OCI-LY3 (cell line): ENCODE measurements around the gene CCDC3.

ENCODE experiments used
- H2AFZ ChIP-seq: fragments of 200-600, 300-600 bp; shearing (Covaris generic); 2 replicates; pipeline ENCODE4 v1.6.0; 2014; ENCODE audit warnings: antibody characterized with exemption, low read depth, low read length
- H3K27ac ChIP-seq: fragments of 200-600, 300-600 bp; sonication (generic); 2 replicates; pipeline ENCODE4 v1.5.1; 2014; ENCODE audit warnings: mild to moderate bottlenecking, low read length, moderate library complexity, mixed read lengths
- H3K27me3 ChIP-seq: fragments of 200-600, 300-600 bp; sonication (generic); 2 replicates; pipeline ENCODE4 v1.6.1; 2014; ENCODE audit warnings: low read depth, low read length, mixed read lengths
- H3K36me3 ChIP-seq: fragments of 200-600, 300-600 bp; sonication (generic); replicated peaks from 2 replicates; pipeline ENCODE3; 2014; ENCODE audit warnings: low read depth, low read length, mixed read lengths
- H3K4me1 ChIP-seq: fragments of 300-600, 200-600 bp; sonication (generic); 2 replicates; pipeline ENCODE4 v1.6.1; 2014; ENCODE audit warnings: low read length, mixed read lengths
- H3K4me2 ChIP-seq: fragments of 200-600, 300-600 bp; sonication (generic); 2 replicates; pipeline ENCODE4 v1.6.1; 2014; ENCODE audit warnings: low read length, mixed read lengths
- H3K4me3 ChIP-seq: fragments of 300-600, 200-600 bp; sonication (generic); 2 replicates; pipeline ENCODE4 v1.5.1; 2014; ENCODE audit warnings: antibody characterized with exemption, mild to moderate bottlenecking, low read length, moderate library complexity
- H3K79me2 ChIP-seq: fragments of 300-600, 200-600 bp; shearing (Covaris generic); 2 replicates; pipeline ENCODE4 v1.6.1; 2014; ENCODE audit warnings: mild to moderate bottlenecking, low read length, mixed read lengths
- H3K9ac ChIP-seq: fragments of 300-600, 200-600 bp; shearing (Covaris generic); 2 replicates; pipeline ENCODE4 v1.6.0; 2014; ENCODE audit warnings: mild to moderate bottlenecking, low read length, moderate library complexity
- H3K9me3 ChIP-seq: fragments of 200-600, 300-600 bp; shearing (Covaris generic); 2 replicates; pipeline ENCODE4 v1.6.1; 2014; ENCODE audit warnings: low read length, mixed read lengths; ENCODE audit not compliant: insufficient read depth
- H4K20me1 ChIP-seq: fragments of 200-600, 300-600 bp; sonication (generic); 2 replicates; pipeline ENCODE4 v1.6.1; 2016; ENCODE audit warnings: low read length, mixed read lengths; ENCODE audit not compliant: insufficient read depth
- CTCF ChIP-seq: fragments of 200-600, 300-600 bp; sonication (generic); IDR thresholded peaks from 2 replicates; pipeline ENCODE4 v1.5.1; 2014; ENCODE audit warnings: antibody characterized with exemption, low read length, low read depth
- EZH2phosphoT487 ChIP-seq: fragments of 200-600 bp; shearing (Covaris generic); IDR thresholded peaks from 2 replicates; pipeline ENCODE4 v1.6.1; 2018; ENCODE audit warnings: antibody characterized with exemption, mixed run types, low read depth

CCDC3 gene

GRCh38 chr10:12960334-12960898 is 41.1 kb downstream of the CCDC3 start:
- Histone ChIP-seq H3K27ac (no peak overlapping the region), H3K9me3 (no peaks in the 10 kb centered on the region), H3K36me3 (no peaks in the 10 kb centered on the region), H3K27me3 (0 out of 2 replicates have a peak, but pooled peaks cover 2% of the 10 kb centered on the region), H3K9ac (no peak overlapping the region), H3K4me3 (no peak overlapping the region), H2AFZ (no peak overlapping the region), H3K4me2 (no peak overlapping the region), H3K4me1 (no peaks in the 10 kb centered on the region), H3K79me2 (no peaks in the 10 kb centered on the region), H4K20me1 (no peaks in the 10 kb centered on the region)
- no peak for TF ChIP-seq CTCF
- no peak for TF ChIP-seq EZH2phosphoT487

GRCh38 chr10:12958546-12959110 is 42.9 kb downstream of the CCDC3 start:
- Histone ChIP-seq H3K36me3 (no peaks in the 10 kb centered on the region), H4K20me1 (no peaks in the 10 kb centered on the region), H3K9ac (no peak overlapping the region), H3K27me3 (no peaks in the 10 kb centered on the region), H3K4me1 (no peaks in the 10 kb centered on the region), H3K79me2 (no peaks in the 10 kb centered on the region), H3K9me3 (no peaks in the 10 kb centered on the region), H3K4me3 (no peak overlapping the region), H3K27ac (no peak overlapping the region), H3K4me2 (no peak overlapping the region), H2AFZ (no peak overlapping the region)
- TF ChIP-seq EZH2phosphoT487 = no peak

- Histone ChIP-seq H3K79me2 (no peaks in the 10 kb centered on the region), H3K9me3 (no peaks in the 10 kb centered on the region), H3K9ac (no peak overlapping the region), H3K27ac (no peak overlapping the region), H3K27me3 (no peaks in the 10 kb centered on the region), H3K4me1 (no peaks in the 10 kb centered on the region), H3K4me3 (no peak overlapping the region), H3K36me3 (no peaks in the 10 kb centered on the region), H2AFZ (no peak overlapping the region), H4K20me1 (no peaks in the 10 kb centered on the region), H3K4me2 (no peak overlapping the region)
- no peak for TF ChIP-seq CTCF
- TF ChIP-seq EZH2phosphoT487 = no peak
Observed at GRCh38 chr10:12957081-12957480, 44.4 kb downstream of the CCDC3 start.

- no peaks in the 10 kb centered on the region for H3K9me3 ChIP-seq
Observed at GRCh38 chr10:12954866-12955265, 46.6 kb downstream of the CCDC3 start.

More at GRCh38 chr10:12954866-12955265, 46.6 kb downstream of the CCDC3 start:
- Histone ChIP-seq H3K4me3 (no peak overlapping the region), H3K4me1 (no peaks in the 10 kb centered on the region), H3K27me3 (no peaks in the 10 kb centered on the region), H3K36me3 (no peaks in the 10 kb centered on the region), H3K79me2 (no peaks in the 10 kb centered on the region), H4K20me1 (no peaks in the 10 kb centered on the region), H3K27ac (no peak overlapping the region), H3K9ac (no peak overlapping the region), H3K4me2 (no peak overlapping the region), H2AFZ (no peak overlapping the region)
- TF ChIP-seq CTCF = no peak
- TF ChIP-seq EZH2phosphoT487 = no peak
